ENCODE data around the gene PRRG1. TPM values are rescaled to one million over a fixed set of nuclear protein-coding genes. Genes with fewer than 3 reads are reported as not detected.
"Not testable (repeated sequence)": the region's sequence is repeated elsewhere in the genome, so short reads cannot be mapped to it uniquely, and the experiment has no call there.

Gene PRRG1
- total RNA-seq, 2 donors from 2014 or later, result 3.7 to 5.0 TPM

DNA sequence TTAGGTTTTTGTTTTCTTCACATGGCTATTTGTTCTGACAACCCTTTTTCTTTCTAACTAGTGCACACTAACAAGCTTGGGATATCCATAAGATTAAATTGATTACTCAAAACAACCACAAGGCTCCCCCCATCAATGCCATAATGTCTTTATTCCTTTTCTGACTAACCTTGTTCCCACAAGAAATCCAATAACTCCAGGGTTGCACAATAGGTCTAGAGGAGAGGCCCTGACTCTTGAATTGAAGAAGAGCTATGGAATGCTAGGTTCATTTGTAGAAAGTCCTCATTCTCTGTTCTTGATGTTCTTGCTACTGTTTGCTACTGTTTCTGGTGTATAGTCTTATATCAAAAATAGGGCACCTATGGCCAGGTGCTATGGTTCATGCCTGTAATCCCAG lies 71.0 kb downstream of the PRRG1 start:
- Histone ChIP-seq H3K36me3 (no peaks in the 10 kb centered on the region), H3K27ac (no peak overlapping the region), H3K9me3 (no peaks in the 10 kb centered on the region), H3K4me3 (no peak overlapping the region), H3K4me1 (replicated peaks) (no peaks in the 10 kb centered on the region), H3K27me3 (replicated peaks; ENCODE audit: insufficient read depth) (no peaks in the 10 kb centered on the region)
- no peak for DNase-seq (ENCODE audit: low spot score)
- intact Hi-C loops (cut with DNase I), result no loop called here
- TF ChIP-seq POLR2AphosphoS5 (IDR thresholded peaks at IDR 0.05), result no peak
- TF ChIP-seq, protein P1, sequence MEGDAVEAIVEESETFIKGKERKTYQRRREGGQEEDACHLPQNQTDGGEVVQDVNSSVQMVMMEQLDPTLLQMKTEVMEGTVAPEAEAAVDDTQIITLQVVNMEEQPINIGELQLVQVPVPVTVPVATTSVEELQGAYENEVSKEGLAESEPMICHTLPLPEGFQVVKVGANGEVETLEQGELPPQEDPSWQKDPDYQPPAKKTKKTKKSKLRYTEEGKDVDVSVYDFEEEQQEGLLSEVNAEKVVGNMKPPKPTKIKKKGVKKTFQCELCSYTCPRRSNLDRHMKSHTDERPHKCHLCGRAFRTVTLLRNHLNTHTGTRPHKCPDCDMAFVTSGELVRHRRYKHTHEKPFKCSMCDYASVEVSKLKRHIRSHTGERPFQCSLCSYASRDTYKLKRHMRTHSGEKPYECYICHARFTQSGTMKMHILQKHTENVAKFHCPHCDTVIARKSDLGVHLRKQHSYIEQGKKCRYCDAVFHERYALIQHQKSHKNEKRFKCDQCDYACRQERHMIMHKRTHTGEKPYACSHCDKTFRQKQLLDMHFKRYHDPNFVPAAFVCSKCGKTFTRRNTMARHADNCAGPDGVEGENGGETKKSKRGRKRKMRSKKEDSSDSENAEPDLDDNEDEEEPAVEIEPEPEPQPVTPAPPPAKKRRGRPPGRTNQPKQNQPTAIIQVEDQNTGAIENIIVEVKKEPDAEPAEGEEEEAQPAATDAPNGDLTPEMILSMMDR (IDR thresholded peaks at IDR 0.05), result no peak
- TF ChIP-seq POLR2A (IDR thresholded peaks at IDR 0.05), result no peak

DNA sequence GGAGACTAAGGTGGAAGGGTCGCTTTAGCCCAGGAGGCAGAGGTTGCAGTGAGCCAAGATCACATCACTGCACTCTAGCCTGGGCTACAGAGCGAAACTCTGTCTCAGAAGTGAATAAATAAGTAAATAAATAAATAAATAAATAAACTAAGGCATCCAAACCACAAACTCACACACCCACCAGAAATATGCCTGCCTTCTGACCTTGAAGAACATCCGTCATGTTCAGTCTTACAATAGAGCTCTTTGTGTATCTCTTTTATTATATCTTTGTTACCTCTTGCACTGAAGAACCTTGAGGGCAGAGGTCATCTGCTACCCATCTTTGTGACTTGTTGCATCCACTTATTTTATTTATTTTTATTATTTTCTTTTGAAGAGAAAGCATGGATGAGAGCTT lies 71.6 kb downstream of the PRRG1 start:
- 93% methylated on average over 3 of the region's 3 CpGs for WGBS
- H3K36me3 ChIP-seq, result no peaks in the 10 kb centered on the region
- H3K9me3 ChIP-seq, result no peaks in the 10 kb centered on the region
- no peak overlapping the region for H3K4me3 ChIP-seq
- no peak for DNase-seq (ENCODE audit: low spot score)
- no peak overlapping the region for H3K27ac ChIP-seq
- no peaks in the 10 kb centered on the region for H3K4me1 ChIP-seq (replicated peaks)
- TF ChIP-seq POLR2A (IDR thresholded peaks at IDR 0.05), result no peak
- TF ChIP-seq, protein P1 (IDR thresholded peaks at IDR 0.05), result no peak
- TF ChIP-seq POLR2AphosphoS5 (IDR thresholded peaks at IDR 0.05), result no peak
- H3K27me3 ChIP-seq (replicated peaks; ENCODE audit: insufficient read depth), result no peaks in the 10 kb centered on the region
- intact Hi-C loops (cut with DNase I), result no loop called here

DNA sequence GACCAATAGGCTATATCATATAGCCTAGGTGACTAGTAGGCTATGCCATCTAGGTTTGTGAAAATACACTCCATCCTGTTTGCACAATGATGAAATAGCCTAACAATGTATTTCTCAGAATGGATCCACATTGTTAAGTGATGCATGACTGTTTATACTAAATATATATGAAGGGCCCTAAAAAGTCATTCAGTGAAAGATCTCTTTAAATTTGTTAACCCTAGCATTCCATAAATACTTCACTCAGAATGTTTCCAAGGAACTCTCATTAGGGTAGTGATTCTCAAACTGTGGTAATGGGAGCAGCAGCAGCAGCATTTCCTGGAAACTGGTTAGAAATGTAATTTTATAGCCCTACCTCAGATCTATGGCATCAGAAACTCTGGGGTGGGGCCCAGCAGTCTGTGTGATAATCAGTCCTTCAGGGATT lies 74.9 kb downstream of the PRRG1 start:
- Histone ChIP-seq H3K27me3 (replicated peaks; ENCODE audit: insufficient read depth) (no peaks in the 10 kb centered on the region), H3K27ac (no peak overlapping the region), H3K9me3 (no peaks in the 10 kb centered on the region), H3K36me3 (no peaks in the 10 kb centered on the region), H3K4me1 (replicated peaks) (no peaks in the 10 kb centered on the region), H3K4me3 (no peak overlapping the region)
- TF ChIP-seq POLR2AphosphoS5 (IDR thresholded peaks at IDR 0.05) (no peak), POLR2A (IDR thresholded peaks at IDR 0.05) (no peak)
- TF ChIP-seq, protein P1 (IDR thresholded peaks at IDR 0.05), result no peak
- intact Hi-C loops (cut with DNase I), result no loop called here
- no peak for DNase-seq (ENCODE audit: low spot score)

DNA sequence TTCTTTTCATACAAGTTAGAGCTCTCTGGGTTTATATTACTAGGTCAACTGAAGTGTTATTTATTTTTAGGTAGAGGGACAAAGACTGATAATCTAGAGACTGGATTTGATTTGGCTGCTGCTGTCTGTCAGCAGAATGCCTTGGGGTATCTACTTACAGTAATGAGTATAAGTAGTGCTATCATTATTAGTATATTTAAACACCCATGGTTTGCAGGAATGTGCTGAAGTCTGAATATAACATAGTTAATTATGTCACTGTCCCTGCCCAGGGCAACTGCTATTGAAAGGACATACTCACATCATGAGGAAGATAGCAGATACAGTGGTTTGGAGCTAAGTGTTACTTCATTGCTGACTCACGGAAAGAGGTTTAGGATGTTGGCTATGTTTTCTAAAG lies 76.2 kb downstream of the PRRG1 start:
- WGBS, result 90% methylated on average over 1 of the region's 1 CpG
- TF ChIP-seq POLR2A (IDR thresholded peaks at IDR 0.05) (no peak), POLR2AphosphoS5 (IDR thresholded peaks at IDR 0.05) (no peak)
- TF ChIP-seq, protein P1 (IDR thresholded peaks at IDR 0.05), result no peak
- intact Hi-C loops (cut with DNase I), result no loop called here

DNA sequence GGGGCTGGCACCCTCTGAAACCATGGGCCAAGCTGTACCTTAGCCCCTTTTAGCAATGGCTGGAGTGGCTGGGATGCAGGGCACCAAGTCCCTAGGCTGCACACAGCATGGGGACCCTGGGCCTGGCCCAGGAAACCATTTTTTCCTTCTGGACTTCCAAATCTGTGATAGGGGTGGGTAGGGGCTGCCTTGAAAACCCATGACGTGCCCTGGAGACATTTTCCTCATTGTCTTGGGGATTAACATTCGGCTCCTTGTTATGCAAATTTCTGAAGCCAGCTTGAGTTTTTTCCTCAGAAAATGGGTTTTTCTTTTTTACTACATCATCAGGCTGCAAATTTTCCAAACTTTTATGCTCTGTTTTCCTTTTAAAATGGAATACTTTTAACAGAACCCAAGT lies 79.8 kb downstream of the PRRG1 start:
- H3K9me3 ChIP-seq; DNase-seq (ENCODE audit: low spot score); H3K36me3 ChIP-seq; H3K27me3 ChIP-seq (replicated peaks; ENCODE audit: insufficient read depth); H3K4me3 ChIP-seq; H3K4me1 ChIP-seq (replicated peaks); intact Hi-C loops (cut with DNase I); H3K27ac ChIP-seq: not testable (repeated sequence)
- WGBS, result 94% methylated on average over 2 of the region's 2 CpGs

More for the DNA sequence above, 76.2 kb downstream of the PRRG1 start:
- Histone ChIP-seq H3K4me1 (replicated peaks) (no peaks in the 10 kb centered on the region), H3K4me3 (no peak overlapping the region), H3K36me3 (no peaks in the 10 kb centered on the region), H3K9me3 (no peaks in the 10 kb centered on the region), H3K27me3 (replicated peaks; ENCODE audit: insufficient read depth) (no peaks in the 10 kb centered on the region), H3K27ac (no peak overlapping the region)
- DNase-seq (ENCODE audit: low spot score), result no peak

Data from prostate gland (tissue), 2 donors.